Choroid plexus epithelial cell (primary cell): ENCODE results near the gene NPAS3.

Experiments used
- DNase-seq: peaks from one replicate; pipeline ENCODE4 v3.0.0-alpha.2; 2010; ENCODE audit warnings: low read depth
- H3K4me3 ChIP-seq: 2 replicates; pipeline ENCODE4 v1.5.1; 2011; ENCODE audit warnings: low read depth, mild to moderate bottlenecking, control low read depth, low read length, moderate library complexity
- TF ChIP-seq, protein P1 (sequence below): conservative IDR thresholded peaks from 2 replicates; pipeline ENCODE4 v1.5.1; 2011; ENCODE audit warnings: low read depth, mild to moderate bottlenecking, control low read depth, inconsistent platforms, low read length, moderate library complexity

The NPAS3 gene

DNA sequence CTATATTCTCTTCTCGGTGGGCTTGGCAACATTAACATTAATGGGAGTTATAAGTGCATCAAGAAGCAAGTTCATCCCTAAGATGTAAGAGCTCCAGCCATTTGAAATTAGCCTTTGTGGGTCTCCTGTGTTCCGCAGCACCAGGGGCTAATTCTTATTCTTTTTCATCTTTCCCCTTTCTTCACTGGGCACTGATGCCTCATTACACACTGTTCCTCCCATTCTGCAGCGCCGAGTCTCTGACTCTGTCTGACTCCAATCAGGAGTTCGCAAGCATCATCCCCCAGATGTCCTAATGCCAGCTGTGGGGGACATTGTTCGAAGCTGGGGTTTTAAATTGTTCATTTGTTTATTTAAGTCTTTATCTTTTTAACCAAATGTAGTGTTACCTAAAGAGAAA, 670.9 kb downstream of the NPAS3 start:
- no peak for DNase-seq
- no peak overlapping the region for H3K4me3 ChIP-seq
- TF ChIP-seq, protein P1, sequence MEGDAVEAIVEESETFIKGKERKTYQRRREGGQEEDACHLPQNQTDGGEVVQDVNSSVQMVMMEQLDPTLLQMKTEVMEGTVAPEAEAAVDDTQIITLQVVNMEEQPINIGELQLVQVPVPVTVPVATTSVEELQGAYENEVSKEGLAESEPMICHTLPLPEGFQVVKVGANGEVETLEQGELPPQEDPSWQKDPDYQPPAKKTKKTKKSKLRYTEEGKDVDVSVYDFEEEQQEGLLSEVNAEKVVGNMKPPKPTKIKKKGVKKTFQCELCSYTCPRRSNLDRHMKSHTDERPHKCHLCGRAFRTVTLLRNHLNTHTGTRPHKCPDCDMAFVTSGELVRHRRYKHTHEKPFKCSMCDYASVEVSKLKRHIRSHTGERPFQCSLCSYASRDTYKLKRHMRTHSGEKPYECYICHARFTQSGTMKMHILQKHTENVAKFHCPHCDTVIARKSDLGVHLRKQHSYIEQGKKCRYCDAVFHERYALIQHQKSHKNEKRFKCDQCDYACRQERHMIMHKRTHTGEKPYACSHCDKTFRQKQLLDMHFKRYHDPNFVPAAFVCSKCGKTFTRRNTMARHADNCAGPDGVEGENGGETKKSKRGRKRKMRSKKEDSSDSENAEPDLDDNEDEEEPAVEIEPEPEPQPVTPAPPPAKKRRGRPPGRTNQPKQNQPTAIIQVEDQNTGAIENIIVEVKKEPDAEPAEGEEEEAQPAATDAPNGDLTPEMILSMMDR = no peak

DNA sequence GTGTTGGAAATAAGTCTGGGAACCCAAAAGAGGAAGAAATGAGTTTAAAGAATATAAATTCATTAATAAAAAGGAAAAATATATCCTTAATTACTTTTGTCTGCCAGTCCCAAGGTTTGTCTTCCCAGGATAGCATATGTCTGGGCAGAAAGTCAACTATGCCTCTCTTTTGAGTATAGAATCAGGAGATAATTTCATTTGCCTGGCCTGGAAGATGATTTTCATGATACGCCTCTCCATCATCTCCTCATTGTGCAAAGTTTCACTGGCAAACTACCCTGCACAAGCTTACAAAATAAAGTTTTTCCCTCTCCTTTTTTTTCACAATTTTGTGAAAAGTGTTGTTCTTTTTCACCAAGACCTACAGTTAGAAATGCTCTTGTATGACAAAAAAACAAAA, 671.4 kb downstream of the NPAS3 start:
- no peak overlapping the region for H3K4me3 ChIP-seq
- no peak for DNase-seq
- TF ChIP-seq, protein P1 = no peak

DNA sequence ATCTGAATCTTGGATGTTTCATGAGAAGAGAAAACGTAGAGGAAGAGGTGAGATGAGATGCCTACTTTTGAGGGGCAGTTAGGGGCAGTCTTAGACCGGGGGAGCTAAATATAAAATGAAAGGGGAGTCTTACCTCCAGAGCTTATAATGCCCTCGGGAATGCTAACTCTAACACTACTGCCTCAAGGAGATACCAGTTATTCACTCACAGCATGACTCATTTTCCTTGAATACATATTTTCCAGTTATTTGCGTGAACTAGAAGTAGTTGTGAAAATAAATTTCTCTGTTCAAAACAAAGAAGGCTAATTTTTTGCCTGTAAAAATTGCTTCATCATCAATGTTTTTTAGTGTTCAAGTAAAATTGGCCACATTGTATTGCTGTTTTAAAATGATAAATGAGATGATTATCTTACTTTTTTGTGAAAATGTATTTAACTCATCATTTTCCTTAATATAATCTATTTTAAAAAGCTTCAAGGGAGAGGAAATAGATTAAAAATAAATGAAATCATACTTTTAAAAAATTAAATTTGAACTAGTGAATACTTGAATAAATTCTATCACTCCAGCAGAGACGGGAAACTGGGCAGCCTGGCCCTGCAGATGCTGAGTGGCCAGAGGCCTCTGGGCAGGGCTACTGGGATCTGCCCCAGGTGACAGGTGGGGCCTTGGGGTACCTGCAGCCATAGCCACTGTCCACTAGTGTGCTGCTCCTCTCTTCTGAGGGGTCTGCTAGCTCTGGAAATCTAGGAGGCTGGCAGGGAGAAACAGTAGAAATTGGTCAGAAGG, 672.9 kb downstream of the NPAS3 start:
- DNase-seq = peak; percentile 73
- H3K4me3 ChIP-seq = no peak overlapping the region
- TF ChIP-seq, protein P1 = no peak

DNA sequence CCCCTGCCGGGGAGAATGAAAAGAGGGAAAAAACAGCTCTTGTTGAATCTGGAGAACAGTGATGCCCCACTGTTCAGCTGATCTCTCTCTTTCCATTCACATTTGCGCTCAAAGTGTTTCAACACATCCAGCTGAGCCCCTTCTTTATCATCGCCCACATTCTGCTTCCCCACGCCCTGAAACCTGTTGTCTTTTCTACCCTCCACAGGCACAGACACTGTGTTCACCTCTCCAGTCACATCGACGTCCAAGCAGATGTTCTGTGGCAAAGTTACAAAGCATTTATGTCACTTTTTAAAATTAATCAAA, 673.5 kb downstream of the NPAS3 start:
- H3K4me3 ChIP-seq = no peak overlapping the region
- no peak for DNase-seq
- TF ChIP-seq, protein P1 = no peak

DNA sequence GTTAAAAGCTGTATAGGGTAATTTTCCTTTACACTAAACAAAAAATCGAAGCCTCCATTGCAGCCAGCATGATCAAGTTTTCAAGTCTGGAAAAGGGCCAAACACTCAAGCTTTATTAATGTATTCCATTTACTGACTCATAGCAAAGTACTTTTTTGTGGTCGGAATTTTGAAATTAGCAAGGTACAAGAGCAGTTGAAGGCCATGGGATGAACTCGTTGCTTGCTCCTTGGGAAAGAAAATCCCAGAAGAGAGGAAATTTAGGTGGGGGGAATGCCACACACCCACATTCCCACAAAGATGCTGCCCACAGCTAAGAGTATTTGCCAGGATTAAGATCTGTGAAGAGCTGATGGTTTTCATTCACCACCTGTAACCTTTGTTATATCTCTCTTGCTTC, 678.5 kb downstream of the NPAS3 start:
- TF ChIP-seq, protein P1 = no peak
- DNase-seq = peak; percentile 88
- no peak overlapping the region for H3K4me3 ChIP-seq

DNA sequence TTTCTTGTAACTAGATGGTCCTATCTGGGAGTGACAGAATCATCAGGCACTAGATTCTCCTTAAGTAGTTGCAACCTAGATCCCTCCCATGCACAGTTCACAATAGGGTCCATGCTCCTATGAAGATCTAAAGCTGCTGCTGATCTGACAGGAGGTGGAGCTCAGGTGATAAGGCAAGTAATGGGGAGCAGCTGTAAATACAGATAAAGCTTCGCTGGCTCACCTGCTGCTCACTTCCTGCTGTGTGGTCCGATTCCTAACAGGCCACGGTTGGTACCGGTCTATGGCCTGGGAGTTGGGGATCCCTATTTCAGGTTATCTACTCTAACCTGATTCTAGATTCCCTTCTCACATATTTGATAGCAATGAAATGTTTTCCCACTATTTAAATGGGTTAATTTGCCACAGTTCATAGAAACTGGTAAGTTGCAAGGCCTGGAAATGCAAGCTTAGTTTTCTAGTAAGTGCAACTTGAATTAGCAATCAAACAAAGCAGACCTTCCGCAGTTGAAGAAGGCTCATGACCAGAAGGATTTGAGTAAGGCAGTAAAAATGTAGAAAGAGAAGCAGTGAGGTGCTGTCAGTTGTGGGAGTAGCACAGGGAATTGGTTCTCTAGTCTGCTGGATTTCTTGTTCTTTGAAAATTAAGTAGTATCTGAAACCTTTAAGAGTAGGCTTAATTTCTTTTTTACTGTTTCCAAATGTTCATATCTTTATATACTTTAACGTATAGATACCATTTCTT, 679.9 kb downstream of the NPAS3 start:
- no peak overlapping the region for H3K4me3 ChIP-seq
- TF ChIP-seq, protein P1 = no peak
- peak; percentile 50 for DNase-seq
